NCI-H2081 treated with DMSO at 0.1 percent for 48 hours (cell line): ENCODE measurements around the gene TALDO1.

ENCODE experiments used
- DNase-seq: peaks from one replicate; lab custom pipeline; 2025; lab: John Stamatoyannopoulos, UW

TALDO1 gene

DNA sequence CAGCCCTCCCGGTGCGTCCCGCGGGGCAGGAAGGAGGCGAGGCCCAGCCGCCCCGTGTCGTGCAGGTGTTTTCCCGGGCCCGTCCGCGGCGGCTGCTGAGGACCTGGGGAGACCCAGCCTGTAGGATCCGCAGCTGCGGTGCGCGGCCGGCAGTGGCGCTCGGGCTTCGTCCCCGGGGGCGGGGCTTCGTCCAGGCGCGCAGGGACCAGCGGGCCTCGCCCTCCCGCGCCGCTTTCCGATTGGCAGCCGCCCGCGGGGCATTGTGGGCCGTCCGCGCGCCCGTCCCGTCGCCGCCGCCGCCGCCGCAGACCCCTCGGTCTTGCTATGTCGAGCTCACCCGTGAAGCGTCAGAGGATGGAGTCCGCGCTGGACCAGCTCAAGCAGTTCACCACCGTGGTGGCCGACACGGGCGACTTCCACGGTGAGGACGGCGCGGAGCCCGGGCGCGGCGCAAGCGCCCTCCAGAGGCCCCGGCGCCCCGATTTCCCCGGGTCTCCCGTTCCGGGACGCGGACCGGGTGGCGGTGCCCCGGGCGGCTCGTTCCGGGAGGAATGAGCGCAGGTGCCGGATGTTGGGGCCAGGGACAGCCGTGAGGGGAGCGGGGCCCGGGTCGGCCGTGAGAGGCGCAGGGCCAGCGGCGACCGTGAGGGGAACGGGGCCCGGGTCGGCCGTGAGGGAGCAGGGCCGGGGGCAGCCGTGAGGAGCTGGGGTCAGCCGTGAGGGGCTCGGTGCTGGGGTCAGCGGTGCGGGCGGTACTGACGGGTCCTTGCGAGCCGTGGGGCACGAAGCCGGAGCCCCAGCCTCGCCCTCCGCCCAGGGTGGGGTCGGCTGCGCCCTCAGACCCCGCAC, at the start of gene TALDO1:
Gene TALDO1, plus strand, starts transcription at position 307 of the 849 bp plus-strand sequence. Its CDS starts 18 bp downstream, at position 325.
- peak; percentile 61 for DNase-seq

- no peak for DNase-seq
These were observed 49.4 kb upstream of the TALDO1 start for GRCh38 chr11:697811-698311.

- no peak for DNase-seq
These were observed 48.7 kb upstream of the TALDO1 start for GRCh38 chr11:698493-699115.

GRCh38 chr11:699116-699508, 48.2 kb upstream of the TALDO1 start:
- no peak for DNase-seq

- no peak for DNase-seq
These were observed 47.5 kb upstream of the TALDO1 start for GRCh38 chr11:699753-700152.

DNA sequence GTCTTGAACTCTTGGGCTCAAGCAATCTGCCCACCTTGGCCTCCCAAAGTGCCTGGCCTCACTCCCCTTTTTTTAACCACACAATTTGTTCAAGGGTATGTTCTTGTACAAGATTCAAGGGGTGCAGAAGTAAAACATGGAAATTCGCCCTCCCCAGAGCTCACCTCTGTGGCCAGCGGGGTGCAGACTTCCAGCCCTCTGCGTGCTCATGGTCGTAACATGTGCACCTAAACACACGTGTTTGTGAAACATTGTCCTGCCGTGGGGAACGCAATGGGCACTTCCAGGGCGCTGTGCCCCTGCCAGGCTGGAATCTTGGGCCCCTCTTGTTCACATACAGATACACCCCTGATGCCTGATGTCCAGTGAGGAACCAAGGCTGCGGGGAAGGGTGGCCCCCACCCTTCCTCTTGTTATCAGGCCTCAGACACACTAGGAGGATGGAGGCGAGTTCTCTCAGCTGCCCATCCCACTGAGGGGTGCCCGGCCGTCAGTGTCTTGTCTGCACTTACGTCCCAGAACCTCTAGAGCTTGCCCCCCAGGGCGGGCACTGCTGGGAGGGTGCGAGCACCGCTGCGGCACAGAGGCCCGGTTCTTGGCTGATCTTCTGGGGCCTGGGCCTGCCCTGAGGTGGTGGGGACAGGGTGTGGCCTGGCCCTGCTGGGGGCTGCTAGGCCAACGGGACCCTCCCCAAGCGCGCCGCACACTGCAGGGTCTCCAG, 45.4 kb upstream of the TALDO1 start:
- DNase-seq, result no peak

DNA sequence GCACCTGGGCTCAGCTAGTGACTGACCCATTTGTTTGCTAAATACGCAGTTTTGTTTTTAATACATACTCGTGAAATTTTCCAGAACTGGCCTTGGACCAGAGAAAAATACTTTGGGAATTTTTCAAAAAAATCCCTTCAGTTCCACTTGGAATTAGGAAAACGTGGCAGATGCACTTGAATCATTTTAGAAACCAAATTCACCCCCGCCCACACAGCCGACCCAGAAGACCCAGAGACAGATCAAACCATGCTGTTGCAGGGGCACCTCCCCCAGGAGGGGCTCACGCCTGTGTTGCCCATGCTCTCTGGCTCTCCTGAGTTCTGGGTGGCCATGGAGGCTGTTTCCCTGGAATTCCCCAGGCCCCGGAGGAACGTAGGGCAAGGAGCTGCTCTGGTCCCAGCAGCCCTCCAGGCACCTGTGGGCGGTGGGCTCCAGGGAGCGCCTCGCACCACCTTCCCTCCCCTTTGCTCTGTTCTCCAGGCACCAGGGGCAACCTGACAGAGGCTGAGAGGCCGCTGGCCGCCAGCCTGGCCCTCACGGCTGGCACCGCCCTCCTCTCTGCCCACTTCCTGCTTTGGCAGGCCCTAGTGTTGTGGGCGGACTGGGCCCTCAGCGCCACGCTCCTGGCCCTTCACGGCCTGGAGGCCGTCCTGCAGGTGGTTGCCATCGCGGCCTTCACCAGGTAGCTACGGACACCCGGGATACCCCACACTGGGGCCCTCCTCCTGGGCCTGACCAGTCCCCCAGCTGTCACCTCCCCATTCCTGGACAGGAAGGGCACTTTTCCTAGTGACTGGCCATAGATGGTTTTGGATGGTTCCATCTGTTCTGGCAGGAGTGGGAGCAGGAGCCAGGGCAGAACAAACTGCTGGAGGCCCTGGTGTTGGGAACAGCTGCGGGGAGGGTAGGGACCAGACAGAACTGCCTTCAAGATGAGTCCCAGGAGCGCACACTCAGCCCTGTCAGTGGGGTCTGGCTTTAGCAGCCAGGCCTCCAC, 44.5 kb upstream of the TALDO1 start:
- DNase-seq, result no peak

DNA sequence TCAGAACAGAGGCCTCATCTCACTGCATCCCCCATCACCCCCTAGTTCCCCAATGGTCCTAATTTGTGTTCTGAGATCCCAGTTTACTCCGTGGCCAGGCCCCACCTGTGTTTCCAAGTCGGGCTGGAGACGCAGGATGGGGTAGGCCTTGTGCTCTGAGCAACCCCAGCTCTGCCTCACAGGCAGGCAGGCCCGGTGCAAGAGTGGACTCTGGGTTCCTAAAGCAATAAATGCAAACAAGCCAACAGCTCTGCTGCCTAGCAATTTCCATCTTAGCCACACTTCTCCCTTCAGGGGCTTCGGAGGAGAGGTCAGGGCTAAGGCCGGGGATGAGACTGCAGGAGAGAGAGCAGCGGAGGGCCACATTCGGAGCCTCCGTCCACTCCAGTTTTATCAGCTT, 43.8 kb upstream of the TALDO1 start:
- no peak for DNase-seq

DNA sequence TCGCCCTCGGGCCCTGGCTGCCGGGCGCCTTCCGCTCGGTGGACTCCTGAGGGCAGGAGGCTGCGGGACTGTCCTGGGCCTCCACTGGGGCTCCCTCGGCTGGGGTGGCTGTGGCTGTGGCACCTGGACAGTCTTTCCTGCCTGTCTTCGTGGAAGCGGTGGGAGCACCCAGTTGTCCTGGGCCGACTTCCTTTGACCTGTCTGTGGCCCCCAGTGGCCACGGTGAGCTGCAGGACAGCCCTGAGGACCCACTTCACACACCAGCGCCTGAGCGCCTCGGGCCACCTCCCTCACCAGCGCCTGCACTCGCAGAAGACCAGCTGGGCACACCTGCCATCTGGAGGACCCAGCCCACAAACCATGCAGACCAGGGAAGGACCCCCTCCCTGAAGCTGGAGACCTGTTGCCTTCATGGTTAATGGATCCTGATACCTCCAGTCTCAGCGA, 43.0 kb upstream of the TALDO1 start:
- DNase-seq, result no peak

GRCh38 chr11:704781-705645, 42.3 kb upstream of the TALDO1 start:
- no peak for DNase-seq

DNA sequence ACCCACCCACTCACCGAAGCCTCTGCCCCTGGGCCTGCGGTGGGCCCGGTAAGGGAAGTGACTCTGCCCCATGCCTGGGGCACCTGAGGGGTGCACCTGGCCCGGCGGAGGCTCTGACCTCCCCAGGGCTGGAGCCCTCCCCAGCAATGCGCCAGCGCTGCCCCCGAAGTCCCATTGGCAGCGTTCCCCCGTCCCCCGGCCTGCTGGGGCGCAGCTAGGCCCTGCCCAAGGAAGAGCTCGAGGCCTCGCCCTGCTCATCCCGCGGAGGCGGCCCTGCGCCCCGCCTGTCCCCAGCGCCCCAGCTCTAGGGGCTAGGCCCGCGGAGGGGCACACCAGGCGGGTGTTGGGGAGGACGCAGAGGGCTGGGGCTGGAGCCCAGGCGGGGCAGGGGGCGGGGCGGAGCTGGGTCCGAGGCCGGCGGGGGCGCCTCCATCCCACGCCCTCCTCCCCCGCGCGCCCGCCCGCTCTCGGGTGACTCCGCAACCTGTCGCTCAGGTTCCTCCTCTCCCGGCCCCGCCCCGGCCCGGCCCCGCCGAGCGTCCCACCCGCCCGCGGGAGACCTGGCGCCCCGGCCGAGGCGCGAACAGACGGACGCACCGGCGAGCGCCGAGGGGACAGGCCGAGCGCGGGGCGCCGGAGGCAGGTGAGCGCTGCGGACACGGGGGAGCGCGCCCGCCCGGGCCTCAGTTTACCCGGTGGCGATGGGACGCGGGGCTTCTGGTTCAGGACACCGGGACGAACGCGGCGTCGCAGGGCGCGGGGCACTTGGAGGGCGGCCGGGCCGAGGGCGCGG, 41.4 kb upstream of the TALDO1 start, which contains the start of gene EPS8L2:
Gene EPS8L2, plus strand, starts transcription at position 586 of the 793 bp plus-strand sequence. CDS start 3,177 bp downstream, outside the sequence.
- no peak for DNase-seq

GRCh38 chr11:706439-706956, 40.8 kb upstream of the TALDO1 start:
- no peak for DNase-seq

- no peak for DNase-seq
These were observed 40.1 kb upstream of the TALDO1 start for GRCh38 chr11:706957-707816.

GRCh38 chr11:707817-708420, 39.3 kb upstream of the TALDO1 start:
- no peak for DNase-seq

GRCh38 chr11:708511-708910, 38.8 kb upstream of the TALDO1 start:
- no peak for DNase-seq

GRCh38 chr11:709109-709997, 37.9 kb upstream of the TALDO1 start:
- DNase-seq, result no peak

DNA sequence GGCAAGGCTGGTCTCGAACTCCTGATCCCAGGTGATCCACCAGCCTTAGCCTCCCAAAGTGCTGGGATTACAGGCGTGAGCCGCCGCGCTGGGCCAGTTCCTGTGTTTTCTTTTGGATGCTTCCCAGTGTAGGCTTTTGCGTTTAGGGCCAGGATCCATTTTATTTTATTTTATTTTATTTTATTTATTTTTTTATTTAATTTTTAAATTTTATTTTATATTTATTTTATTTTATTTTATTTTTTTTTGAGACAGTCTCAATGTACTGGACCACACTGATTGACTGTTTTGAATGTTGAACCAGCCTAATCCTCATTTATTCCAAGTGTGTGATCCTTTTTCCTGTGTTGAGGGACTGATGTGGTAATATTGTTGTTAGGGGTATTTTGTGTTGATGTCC, 32.8 kb upstream of the TALDO1 start:
- DNase-seq, result no peak
